ENCODE data around the gene CYP19A1.

The CYP19A1 gene

GRCh38 chr15:51338496-51338895, at the start of gene CYP19A1:
Gene CYP19A1 (minus strand): TSS chr15:51338596. CDS start chr15:51242912, 95,684 bp downstream.
- FAIRE-seq = no peak

- no peak for FAIRE-seq
Observed at GRCh38 chr15:51387699-51388041, 49.3 kb upstream of the CYP19A1 start.

GRCh38 chr15:51386960-51387698, 48.7 kb upstream of the CYP19A1 start:
- FAIRE-seq = no peak

- FAIRE-seq = no peak
Observed at GRCh38 chr15:51386486-51386885, 48.1 kb upstream of the CYP19A1 start.

GRCh38 chr15:51386029-51386428, 47.6 kb upstream of the CYP19A1 start:
- FAIRE-seq = no peak

- no peak for FAIRE-seq
Observed at GRCh38 chr15:51382787-51383186, 44.4 kb upstream of the CYP19A1 start.

GRCh38 chr15:51380999-51381806, 42.8 kb upstream of the CYP19A1 start:
- FAIRE-seq = peak; percentile 73

GRCh38 chr15:51379390-51379789, 41.0 kb upstream of the CYP19A1 start:
- no peak for FAIRE-seq

GRCh38 chr15:51378406-51378805, 40.0 kb upstream of the CYP19A1 start:
- no peak for FAIRE-seq

- no peak for FAIRE-seq
Observed at GRCh38 chr15:51377038-51377786, 38.8 kb upstream of the CYP19A1 start.

GRCh38 chr15:51375966-51376640, 37.7 kb upstream of the CYP19A1 start:
- FAIRE-seq = no peak

- FAIRE-seq = no peak
Observed at GRCh38 chr15:51374131-51374530, 35.7 kb upstream of the CYP19A1 start.

- no peak for FAIRE-seq
Observed at GRCh38 chr15:51371266-51371665, 32.9 kb upstream of the CYP19A1 start.

- no peak for FAIRE-seq
Observed at GRCh38 chr15:51369451-51369761, 31.0 kb upstream of the CYP19A1 start.

GRCh38 chr15:51368751-51369450, 30.5 kb upstream of the CYP19A1 start:
- FAIRE-seq = no peak

- no peak for FAIRE-seq
Observed at GRCh38 chr15:51368307-51368706, 29.9 kb upstream of the CYP19A1 start.

- no peak for FAIRE-seq
Observed at GRCh38 chr15:51367322-51367976, 29.1 kb upstream of the CYP19A1 start.

- FAIRE-seq = no peak
Observed at GRCh38 chr15:51366920-51367319, 28.5 kb upstream of the CYP19A1 start.

- FAIRE-seq = no peak
Observed at GRCh38 chr15:51366071-51366470, 27.7 kb upstream of the CYP19A1 start.

GRCh38 chr15:51365417-51365816, 27.0 kb upstream of the CYP19A1 start:
- FAIRE-seq = no peak

GRCh38 chr15:51363383-51363782, 25.0 kb upstream of the CYP19A1 start:
- FAIRE-seq = no peak

- FAIRE-seq = no peak
Observed at GRCh38 chr15:51359981-51360380, 21.6 kb upstream of the CYP19A1 start.

Measured in islet of Langerhans (tissue), 1 donor.